HG03108 (cell line): ENCODE data around the gene SHISA8.
A peak's percentile ranks its signal among the peaks of the same experiment; 100 is the strongest.
"Not testable (repeated sequence)": the region's sequence is repeated elsewhere in the genome, so short reads cannot be mapped to it uniquely, and the experiment has no call there.

Source experiments
- ATAC-seq: cut with Tn5 transposase; IDR thresholded peaks from one replicate; pipeline ENCODE4 v1.9.1; 2021; ENCODE audit warnings: moderate library complexity; ENCODE audit not compliant: unreplicated experiment

The SHISA8 gene

DNA sequence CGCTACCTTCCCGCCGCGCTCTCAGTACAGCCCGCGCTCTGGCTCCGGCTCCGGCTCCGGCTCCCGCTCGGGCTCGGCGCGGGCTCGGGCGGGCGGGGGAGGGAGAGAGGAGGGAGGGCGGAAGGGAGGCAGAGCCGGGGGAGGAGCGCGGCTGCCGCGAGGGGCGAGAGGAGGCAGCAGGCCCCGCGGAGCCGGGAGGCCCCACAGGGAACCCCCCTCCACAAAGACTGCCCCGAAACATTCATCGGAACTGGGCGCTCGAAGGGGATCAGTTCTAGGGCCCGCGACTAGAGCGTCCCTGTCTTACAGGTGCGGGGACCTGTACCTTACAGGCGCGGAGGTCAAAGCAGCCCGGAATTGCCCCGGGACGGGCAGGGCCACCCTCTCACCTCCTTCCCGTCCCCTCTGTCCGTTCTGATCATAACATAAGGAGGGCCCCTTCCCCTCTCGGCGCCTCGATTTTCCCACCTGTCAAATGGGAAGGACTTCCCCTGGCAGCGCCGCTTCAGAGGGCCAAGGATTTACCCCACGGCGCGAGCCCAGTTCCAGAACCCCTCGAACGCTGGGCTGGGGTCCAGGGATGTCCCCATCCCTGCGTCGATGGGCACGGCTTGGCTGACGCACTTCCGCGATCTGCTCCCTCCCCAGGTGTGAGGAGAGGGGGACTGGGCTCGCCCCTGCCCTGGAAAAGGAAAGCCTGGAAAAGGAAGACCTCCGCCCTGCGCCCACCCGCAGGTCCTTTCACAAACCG, at the start of gene SHISA8:
Gene SHISA8, minus strand, starts transcription at position 40 of the 751 bp plus-strand sequence. CDS start 407 bp downstream, outside the sequence.
- no peak for ATAC-seq

DNA sequence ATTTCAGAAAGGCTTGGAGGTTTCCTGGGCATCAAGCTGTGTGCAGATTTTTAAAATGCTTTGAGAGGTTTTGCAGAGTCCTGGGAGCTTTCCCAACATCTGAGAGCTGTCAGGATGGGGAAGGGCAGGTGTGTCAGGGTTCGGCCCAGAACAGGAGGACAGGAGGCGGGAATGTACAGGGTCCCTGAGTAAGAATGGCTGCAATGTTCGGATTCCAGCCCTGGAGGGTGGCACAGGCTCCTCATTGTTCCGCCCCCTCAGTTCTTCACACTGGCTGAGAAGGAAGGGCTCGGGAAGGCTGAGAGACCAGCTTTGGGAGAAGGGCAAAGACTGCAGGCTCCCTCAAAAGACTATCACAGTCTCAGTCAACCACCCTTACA, 49.2 kb upstream of the SHISA8 start:
- no peak for ATAC-seq

- no peak for ATAC-seq
Measured at GRCh38 chr22:41963453-41964111, 48.7 kb upstream of the SHISA8 start.

GRCh38 chr22:41957941-41958556, 43.2 kb upstream of the SHISA8 start:
- ATAC-seq: no peak

DNA sequence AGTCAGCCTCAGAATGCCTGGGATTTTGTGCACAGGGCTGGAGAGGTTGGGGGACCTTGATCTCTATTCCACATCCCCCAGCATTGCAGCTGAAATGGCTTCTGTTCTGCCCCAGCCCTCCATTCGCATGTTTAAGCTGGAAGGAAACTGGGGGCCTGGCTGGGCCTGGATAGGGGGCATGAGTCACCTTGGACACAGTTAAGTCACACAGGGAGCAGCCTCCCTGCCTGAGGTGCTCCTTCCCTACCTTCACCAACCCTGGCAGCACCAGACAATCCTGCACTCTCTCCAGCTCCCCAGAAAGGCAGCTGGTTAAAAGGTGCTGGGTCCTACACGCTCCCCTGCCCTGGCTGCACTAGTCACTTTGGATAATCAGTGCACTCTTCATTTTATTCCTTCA, 37.8 kb upstream of the SHISA8 start:
- no peak for ATAC-seq

- ATAC-seq: no peak
Measured at GRCh38 chr22:41951898-41952474, 37.1 kb upstream of the SHISA8 start, which contains the start of gene SMIM45. TSS of gene SMIM45 (plus strand) at chr22:41952150.

DNA sequence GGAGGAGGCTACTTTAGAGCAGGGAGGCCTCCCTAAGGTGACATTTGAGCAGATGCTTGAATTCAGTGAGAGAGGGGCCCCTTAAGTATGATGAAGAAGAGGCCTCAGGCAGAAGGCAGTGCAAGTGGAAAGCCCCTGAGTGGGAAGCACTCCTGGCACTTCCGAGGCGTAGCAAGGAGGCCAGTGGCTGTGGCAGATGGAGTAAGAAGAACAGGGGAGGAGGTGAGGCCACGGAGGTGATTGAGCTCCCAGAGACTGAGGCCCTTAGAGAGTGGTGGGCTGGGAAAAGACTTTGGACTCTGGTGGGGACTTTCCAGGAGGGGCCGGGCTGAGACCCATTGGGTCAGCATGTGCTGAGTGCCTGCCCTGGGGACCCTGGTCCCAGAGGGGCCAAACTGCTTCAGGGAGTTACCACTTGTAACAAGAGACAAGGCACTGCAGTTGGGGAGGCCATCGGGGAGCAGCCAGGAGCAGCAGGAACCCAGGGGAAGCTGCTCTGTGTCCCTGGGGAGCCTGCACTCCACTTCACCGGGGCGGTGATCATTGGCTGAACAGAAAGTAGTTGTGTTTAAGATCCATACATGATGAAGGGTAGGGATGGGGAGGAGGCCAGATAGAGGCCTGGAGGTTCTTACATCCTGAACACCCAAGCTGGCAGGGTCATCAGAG, 34.6 kb upstream of the SHISA8 start:
- no peak for ATAC-seq

GRCh38 chr22:41948928-41949296, 34.0 kb upstream of the SHISA8 start:
- not testable (repeated sequence) for ATAC-seq

GRCh38 chr22:41948142-41948541, 33.3 kb upstream of the SHISA8 start:
- no peak for ATAC-seq

DNA sequence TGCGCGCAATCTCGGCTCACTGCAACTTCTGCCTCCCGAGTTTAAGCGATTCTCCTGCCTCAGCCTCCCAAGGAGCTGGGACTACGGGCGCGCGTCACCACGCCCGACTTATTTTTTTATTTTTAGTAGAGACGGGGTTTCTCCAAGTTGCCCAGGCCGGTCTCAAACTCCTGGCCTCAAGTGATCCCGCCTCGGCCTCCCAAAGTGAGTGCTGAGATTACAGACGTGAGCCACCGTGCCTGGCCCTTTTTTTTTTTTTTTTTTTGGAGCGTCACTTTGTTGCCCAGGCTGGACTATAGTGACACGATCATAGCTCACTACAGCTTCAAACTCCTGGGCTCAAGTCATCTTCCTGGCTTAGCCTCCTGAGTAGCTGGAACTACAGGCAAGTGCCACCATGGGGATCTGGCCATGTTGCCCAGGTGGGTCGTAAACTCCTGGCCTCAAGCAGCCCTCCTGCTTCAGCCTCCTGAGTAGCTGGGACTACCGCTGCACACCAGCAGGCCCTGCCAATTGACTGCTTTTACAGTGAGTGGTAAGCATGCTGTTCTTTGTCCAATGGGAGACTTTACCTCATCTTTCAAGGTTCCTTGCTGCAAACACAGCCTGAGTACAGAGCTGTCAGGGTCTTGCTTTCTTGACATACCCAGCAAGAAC, 32.7 kb upstream of the SHISA8 start:
- no peak for ATAC-seq

DNA sequence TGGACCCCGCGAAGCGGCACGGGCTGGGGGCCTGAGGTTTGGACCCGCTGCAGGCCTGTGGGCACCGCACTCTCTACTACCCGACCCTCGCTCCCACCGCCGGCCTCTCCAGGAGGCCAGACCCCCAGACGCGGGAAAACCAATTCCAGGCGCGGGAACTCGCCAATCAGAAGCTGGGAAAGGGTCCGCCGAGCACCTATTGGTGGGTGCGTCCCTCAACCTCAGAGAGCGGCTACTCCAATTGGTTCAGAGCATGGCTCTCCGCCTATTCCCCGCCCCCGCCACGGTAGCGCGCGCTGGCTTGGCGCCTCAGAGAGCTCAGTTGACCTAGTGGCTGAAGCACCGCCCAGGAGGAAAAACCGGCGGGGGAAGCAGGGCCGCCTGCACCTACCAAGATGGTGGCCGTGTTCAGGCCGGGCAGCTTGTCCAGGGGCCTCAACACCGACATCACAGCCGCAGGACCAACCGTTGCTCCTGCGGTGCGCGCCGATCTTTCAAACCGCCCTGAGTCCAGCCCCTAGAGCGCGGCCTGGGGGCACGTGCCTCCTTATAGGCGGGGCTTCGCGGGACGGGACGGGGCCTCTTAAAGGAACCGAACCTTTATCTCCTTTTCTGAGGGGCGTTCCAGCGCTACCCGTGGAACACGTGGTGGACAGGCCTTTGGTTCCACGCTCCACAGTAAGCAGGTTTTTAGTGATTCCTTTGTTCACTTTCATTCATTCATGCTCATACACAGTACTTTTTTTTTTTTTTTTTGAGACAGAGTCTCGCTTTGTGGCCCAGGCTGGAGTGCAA, 32.0 kb upstream of the SHISA8 start, which contains the start of gene CENPM:
Gene CENPM, minus strand, starts transcription at position 524 of the 795 bp plus-strand sequence. Its CDS starts 76 bp downstream, at position 448.
- ATAC-seq: peak; percentile 59

DNA sequence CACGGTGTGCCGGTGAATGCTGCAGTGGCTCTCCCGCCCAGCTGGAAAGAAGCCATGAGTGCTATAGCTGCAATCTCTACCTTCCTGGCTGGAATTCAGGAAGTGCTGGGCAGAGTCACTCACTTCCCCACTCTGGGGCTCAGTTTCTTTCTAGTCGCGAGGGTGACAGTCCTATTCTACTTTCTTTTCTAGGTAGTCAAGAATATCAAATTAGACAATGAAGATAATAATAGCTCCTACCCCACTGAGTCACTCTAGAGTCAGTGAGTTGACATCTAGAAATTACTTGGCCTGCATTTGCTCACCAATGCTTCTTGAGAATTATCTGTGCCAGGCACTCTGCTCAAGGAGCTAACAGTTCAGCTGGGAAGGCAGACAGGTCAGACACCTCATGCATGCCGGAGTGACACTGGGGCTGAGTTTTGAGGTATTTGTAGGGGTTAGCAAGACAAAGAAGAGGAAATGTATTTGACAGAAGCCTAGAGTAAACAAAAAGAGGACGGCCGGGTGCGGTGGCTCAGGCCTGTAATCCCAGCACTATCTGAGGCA, 28.9 kb upstream of the SHISA8 start:
- ATAC-seq: no peak

- ATAC-seq: no peak
Measured at GRCh38 chr22:41940832-41941765, 26.2 kb upstream of the SHISA8 start.

GRCh38 chr22:41939981-41940831, 25.3 kb upstream of the SHISA8 start:
- peak; percentile 41 for ATAC-seq

- no peak for ATAC-seq
Measured at GRCh38 chr22:41936894-41937169, 22.0 kb upstream of the SHISA8 start.

- ATAC-seq: no peak
Measured at GRCh38 chr22:41935509-41935908, 20.6 kb upstream of the SHISA8 start.

DNA sequence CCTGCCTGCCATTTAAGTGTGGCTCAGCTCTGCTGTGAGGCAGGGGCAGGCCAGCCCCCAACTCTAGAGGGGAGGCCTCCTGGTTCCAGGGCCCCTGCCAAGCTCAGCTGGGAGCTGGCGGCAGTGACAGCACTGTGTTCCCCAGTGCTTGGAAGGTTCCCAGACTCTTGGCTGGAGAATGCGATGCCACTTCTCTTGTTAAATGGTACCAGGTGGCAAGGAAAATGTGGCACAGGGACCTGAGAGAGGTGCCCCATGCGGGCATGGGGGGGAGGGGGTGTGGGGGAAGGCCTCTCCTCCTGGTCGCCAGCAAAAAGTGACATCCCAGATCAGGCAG, 20.1 kb upstream of the SHISA8 start:
- ATAC-seq: no peak
